Effector CD8-positive, alpha-beta T cell (primary cell): ENCODE measurements around the gene GABPB2.

Source experiments
- DNase-seq: peaks from one replicate; lab custom pipeline; 2025; lab: John Stamatoyannopoulos, UW

The GABPB2 gene

DNA sequence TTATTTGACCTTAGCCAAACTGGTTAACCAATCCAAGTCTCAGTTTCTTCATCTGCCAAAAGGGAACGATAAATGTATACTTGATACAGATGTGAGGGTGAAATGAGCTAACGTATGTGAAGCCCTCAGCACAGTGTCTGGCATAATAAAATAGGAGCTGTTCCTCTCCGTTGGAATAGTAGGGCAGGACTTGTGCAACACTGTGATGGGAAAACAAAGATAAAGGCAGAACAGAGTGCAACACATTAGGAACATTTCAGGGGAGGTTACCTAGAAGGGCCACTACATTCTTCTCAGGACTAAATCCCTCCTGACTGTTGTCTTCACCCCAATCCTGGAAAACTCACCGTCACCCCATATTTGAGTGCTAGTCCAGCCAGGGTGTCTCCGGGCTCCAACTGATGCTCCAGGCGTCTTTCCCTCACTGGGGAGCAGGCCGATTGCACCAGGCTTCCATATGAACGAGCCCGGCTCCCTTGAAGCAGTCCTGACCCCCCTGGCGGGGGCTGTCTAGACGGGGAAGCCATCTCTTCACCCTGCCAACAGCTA lies 94.2 kb downstream of the GABPB2 start:
- no peak for DNase-seq

- DNase-seq, result no peak
These were observed 94.7 kb downstream of the GABPB2 start for GRCh38 chr1:151165281-151165737.

DNA sequence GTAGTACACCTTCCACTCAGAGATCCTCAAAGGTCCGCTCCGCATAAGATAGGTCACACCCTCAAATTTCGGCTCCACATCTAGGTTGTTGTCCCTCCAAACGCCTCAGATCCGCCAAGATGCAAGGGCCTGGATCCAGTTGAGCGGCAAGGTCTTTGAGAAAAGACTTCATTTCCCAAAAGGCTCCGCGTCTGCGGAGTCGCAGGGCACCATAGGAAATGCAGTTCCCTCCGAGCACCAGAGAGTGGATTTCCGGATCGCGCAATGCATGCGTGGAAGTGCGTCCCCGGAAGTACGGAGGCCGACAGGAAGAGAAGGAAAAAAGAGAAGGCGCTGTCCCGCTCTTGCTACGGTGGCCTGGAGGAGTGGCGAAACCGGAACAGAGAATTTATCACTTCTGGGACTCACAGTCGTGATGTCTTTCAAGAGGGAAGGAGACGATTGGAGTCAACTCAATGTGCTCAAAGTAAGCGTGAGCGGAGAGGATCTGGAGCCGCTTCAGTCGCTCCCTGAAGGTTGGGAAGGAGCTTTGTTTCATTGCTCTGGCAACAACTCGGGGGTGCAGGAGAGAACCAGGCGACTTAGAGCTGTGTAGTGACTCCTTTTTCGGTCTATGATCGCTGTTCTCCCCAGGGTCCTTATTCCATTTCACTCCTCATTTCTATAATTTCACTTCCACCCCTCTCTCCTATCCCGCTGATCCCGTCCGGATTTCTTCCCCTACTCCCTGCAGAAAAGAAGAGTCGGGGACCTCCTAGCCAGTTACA lies 95.4 kb downstream of the GABPB2 start, which contains the start of the genes LYSMD1 and SCNM1:
TSS of gene LYSMD1 (minus strand) at position 165 of the 767 bp plus-strand sequence. CDS start 644 bp downstream, outside the sequence.
TSS of gene SCNM1 (plus strand) at position 407 of the 767 bp plus-strand sequence. CDS start at position 416, 9 bp downstream.
- peak; percentile 95 for DNase-seq

DNA sequence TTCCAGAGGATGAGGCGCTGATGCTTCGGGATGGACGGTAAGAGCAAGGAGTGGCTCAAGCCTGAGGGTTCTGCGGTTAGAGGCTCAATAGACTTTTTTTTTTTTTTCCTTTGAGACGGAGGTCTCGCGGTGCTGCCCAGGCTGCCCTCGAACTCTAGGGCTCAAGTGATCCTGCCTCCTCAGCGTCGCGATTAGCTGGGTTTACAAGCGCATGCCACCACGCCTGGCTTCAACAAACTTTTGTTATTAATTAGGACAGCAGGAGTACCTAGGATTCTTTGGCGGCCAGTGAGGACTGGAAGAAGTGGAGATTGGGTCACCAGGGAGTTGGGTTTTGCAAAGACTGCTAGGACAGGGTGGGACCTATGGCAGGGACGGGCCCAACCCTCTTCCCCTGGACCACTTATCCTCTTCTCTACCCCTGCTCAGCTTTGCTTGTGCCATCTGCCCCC lies 96.0 kb downstream of the GABPB2 start:
- no peak for DNase-seq

GRCh38 chr1:151167116-151167515 lies 96.6 kb downstream of the GABPB2 start:
- DNase-seq, result no peak

DNA sequence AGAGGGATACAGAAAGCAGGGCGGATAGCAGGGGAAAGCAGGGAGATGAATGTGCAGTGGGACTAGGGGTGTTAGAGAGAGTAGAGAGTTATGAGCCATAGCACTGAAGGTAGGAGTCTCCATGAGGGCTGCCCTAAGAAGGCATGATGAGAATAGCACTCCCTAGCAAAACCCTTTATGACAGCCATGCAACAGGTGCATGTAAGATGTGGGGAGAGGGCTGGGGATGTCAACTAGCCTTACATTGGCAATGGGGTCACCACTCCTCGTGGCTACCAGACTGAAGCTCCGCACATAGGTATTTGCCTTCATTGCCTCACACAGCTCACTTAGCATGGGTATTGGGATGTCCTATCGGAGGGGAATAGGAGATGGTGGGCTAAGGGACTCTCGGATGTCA lies 100.6 kb downstream of the GABPB2 start:
- DNase-seq, result no peak
